Heart left ventricle (tissue), 16 donors: Measurements from ENCODE around the gene ASTN2. TPM values are rescaled to one million over a fixed set of nuclear protein-coding genes. Genes with fewer than 3 reads are reported as not detected.
A peak's percentile ranks its signal among the peaks of the same experiment; 100 is the strongest.

Experiments used
- ATAC-seq, 4 donors: fragments of 200-7000 bp; cut with Tn5 transposase; one replicate each; pipeline ENCODE4 v1.9.1; 2020 to 2022; ENCODE audit warnings: moderate library complexity in 4 of 4, mild to moderate bottlenecking in 3 of 4, moderate number of reproducible peaks in 1 of 4
- DNase-seq, 5 donors: peaks; one replicate each; pipeline ENCODE4 v3.0.0-alpha.2; 2020
- H3K27ac ChIP-seq, 12 donors: fragments of 200-600 bp; sonication (generic) in 4 of 12; one replicate each; pipeline versions ENCODE4 v1.5.0 to v1.8.0; 2016 to 2022; ENCODE audit warnings: mild to moderate bottlenecking in 2 of 12
- H3K27me3 ChIP-seq, 9 donors: fragments of 200-600 bp; sonication (generic) in 2 of 9; one replicate each; pipeline versions ENCODE4 v1.5.1 to v1.8.0; 2016 to 2022; ENCODE audit warnings: mild to moderate bottlenecking in 3 of 9
- H3K36me3 ChIP-seq, 9 donors: fragments of 200-600 bp; sonication (generic) in 2 of 9; one replicate each; pipeline versions ENCODE4 v1.5.0 to v1.8.0; 2018 to 2022; ENCODE audit warnings: mild to moderate bottlenecking in 2 of 9
- H3K4me1 ChIP-seq, 12 donors: fragments of 200-600 bp; sonication (generic) in 4 of 12; one replicate each; pipeline versions ENCODE4 v1.5.0 to v1.8.0; 2016 to 2022; ENCODE audit warnings: mild to moderate bottlenecking in 3 of 12
- H3K4me3 ChIP-seq, 12 donors: fragments of 200-600 bp; sonication (generic) in 4 of 12; one replicate each; pipeline versions ENCODE4 v1.5.0 to v1.8.0; 2017 to 2022; ENCODE audit warnings: mild to moderate bottlenecking in 9 of 12, moderate library complexity in 4 of 12
- H3K9me3 ChIP-seq, 12 donors: fragments of 200-600 bp; sonication (generic) in 4 of 12; one replicate each; pipeline versions ENCODE4 v1.5.0 to v1.8.0; 2016 to 2022; ENCODE audit warnings: mild to moderate bottlenecking in 1 of 12
- CTCF ChIP-seq, 12 donors: fragments of 200-600 bp; sonication (generic) in 4 of 12; IDR thresholded peaks; one replicate each; pipeline versions ENCODE4 v1.5.0 to v1.8.0; 2018 to 2022; ENCODE audit warnings: antibody characterized with exemption in 12 of 12, mild to moderate bottlenecking in 5 of 12
- POLR2A ChIP-seq, 2 donors: fragments of 450-650 bp; IDR thresholded peaks; one replicate each; pipeline ENCODE4 v1.6.1; 2017; ENCODE audit warnings: antibody characterized with exemption in 2 of 2, mild to moderate bottlenecking in 2 of 2, moderate library complexity in 2 of 2
- WGBS, 4 donors: extraction: QIAGEN DNeasy Blood & Tissue Kit in 2 of 4; methylation state at CpG; one replicate each; pipeline versions ENCODE4 v1.1.5 to v1.1.7; 2013 to 2018; 5-methylcytosine and 5-hydroxymethylcytosine counted together
- intact Hi-C, 10 donors: fragments of 100-400 bp; cut with DNase I; formaldehyde crosslinking; loops; one replicate each; pipeline versions ENCODE4 v1.11.1 to v1.14.2; 2022
- polyA plus RNA-seq, 2 donors: library from polyadenylated mRNA; stranded (reverse); fragments of 200-250 nt; gene quantifications; one replicate each; pipeline ENCODE4 v1.2.3, GENCODE V29; 2013
- total RNA-seq, 9 donors: library from RNA; depleted of rRNA in 2 of 9; stranded (reverse); fragments of >200 nt in 2 of 9; fragmentation: NEBNext Ultra II Directional in 3 of 9; extraction: Animal tissue kit (Norgen Biotek cat#: 25700) in 3 of 9; gene quantifications; one replicate each; pipeline versions ENCODE4 v1.1.0 to v1.2.4, GENCODE V29; 2016 to 2023
- donor health status: ischemic (EF 13 %, LVEDD 7.1; RV severe dilation, severe dysfunction).
- donor health status: healthy with polysubstance abuse.
- donor health status: DM: no; HTN: yes; CAD: no.
- donor health status: DM: no; HTN: no; CAD: no.
- donor health status: ischemic (EF 25% LVEDD 6.9; RV normal size, moderate dysfunction).
- donor health status: ischemic (EF 25% LVEDD 5.7; RV mildly dilated, moderate dysfunction).
- donor health status: healthy.
- donor health status: DM: yes; HTN: yes; CAD: no.
- donor health status: ischemic (EF 35%, LVEDD 5.7; RV mildly dilated, moderate dysfunction).
- donor health status: nonischemic (EF 11% LVEDD 7.7; RV severe dilation, severe dysfunction).
- donor health status: DM: yes; HTN: yes; CAD: no.
- donor health status: PGD.
- donor health status: ischemic (EF 29% LVEDD 5.4; RV normal size, mild dysfunction).
- donor health status: nonischemic (EF 23%, LVEDD 6.1; RV moderate dilation, normal function).

Gene ASTN2
- total and polyA plus RNA-seq, 11 donors, result 2.5 to 6.0 (median 3.5) TPM

DNA sequence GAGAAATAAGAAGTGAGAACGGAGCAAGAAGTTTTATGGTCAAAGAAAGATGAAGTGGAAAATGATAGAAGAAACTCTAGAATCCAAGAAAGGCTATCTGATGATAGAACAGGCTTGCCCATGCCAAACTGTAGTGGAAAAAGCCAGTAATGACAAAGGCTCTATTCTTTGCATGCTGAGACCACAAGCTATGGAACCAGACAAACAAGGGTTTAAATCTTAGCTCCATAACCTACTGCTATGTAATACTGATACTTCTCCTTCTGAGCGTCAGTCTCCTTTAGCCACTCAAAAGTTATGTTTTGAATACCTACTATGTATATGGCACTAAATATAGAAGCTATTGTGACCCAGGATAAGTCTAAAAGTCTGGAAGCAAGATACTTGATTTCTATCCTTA, 778.9 kb downstream of the ASTN2 start:
- Histone ChIP-seq H3K36me3 (no peaks in the 10 kb centered on the region), H3K4me1 (peaks cover 0 to 19% (median 0%) of the 10 kb centered on the region in 12 donors), H3K27ac (no peak overlapping the region), H3K27me3 (no peaks in the 10 kb centered on the region), H3K9me3 (peaks cover 0 to 6% (median 0%) of the 10 kb centered on the region in 12 donors), H3K4me3 (no peak overlapping the region)
- ATAC-seq, result no peak
- TF ChIP-seq CTCF (IDR thresholded peaks at IDR 0.05) (no peak), POLR2A (IDR thresholded peaks at IDR 0.05) (no peak)
- 81 to 89% (median 84%) methylated on average over 2 of the region's 2 CpGs for WGBS, 4 donors
- no peak for DNase-seq
- intact Hi-C loops, result no loop called here

- Histone ChIP-seq H3K9me3 (peaks cover 0 to 6% (median 0%) of the 10 kb centered on the region in 12 donors), H3K27me3 (no peaks in the 10 kb centered on the region), H3K27ac (peak overlapping the region in 7 of 12 donors; percentile 14 to 71 (median 58)), H3K4me3 (no peak overlapping the region), H3K4me1 (peaks cover 0 to 14% (median 0%) of the 10 kb centered on the region in 12 donors), H3K36me3 (no peaks in the 10 kb centered on the region)
- 73 to 82% (median 79%) methylated on average over 6 of the region's 6 CpGs for WGBS, 4 donors
- TF ChIP-seq POLR2A (IDR thresholded peaks at IDR 0.05), result no peak
- TF ChIP-seq CTCF (IDR thresholded peaks at IDR 0.05), result no peak
- intact Hi-C loops, result no loop called here
- DNase-seq (peak in 1 of 5 donors; percentile 16), ATAC-seq (peak; percentile 63 to 90 (median 83))
Observed at GRCh38 chr9:116632990-116633838, 781.6 kb downstream of the ASTN2 start.

- no peak overlapping the region for H3K4me3 ChIP-seq
- no peak overlapping the region for H3K27ac ChIP-seq
- DNase-seq (no peak), ATAC-seq (no peak)
- WGBS, 4 donors, result 77 to 82% (median 80%) methylated on average over 3 of the region's 3 CpGs
- no peaks in the 10 kb centered on the region for H3K36me3 ChIP-seq
- no peaks in the 10 kb centered on the region for H3K9me3 ChIP-seq
- no peaks in the 10 kb centered on the region for H3K27me3 ChIP-seq
- TF ChIP-seq POLR2A (IDR thresholded peaks at IDR 0.05) (no peak), CTCF (IDR thresholded peaks at IDR 0.05) (no peak)
- intact Hi-C loops, result no loop called here
- H3K4me1 ChIP-seq, result peaks cover 0 to 14% (median 0%) of the 10 kb centered on the region in 12 donors
Observed at GRCh38 chr9:116629634-116630033, 785.2 kb downstream of the ASTN2 start.

- no peaks in the 10 kb centered on the region for H3K9me3 ChIP-seq
- no peaks in the 10 kb centered on the region for H3K27me3 ChIP-seq
- ATAC-seq (no peak), DNase-seq (no peak)
- WGBS, 4 donors, result 49 to 54% (median 53%) methylated on average over 4 of the region's 4 CpGs
- TF ChIP-seq CTCF (IDR thresholded peaks at IDR 0.05) (no peak), POLR2A (IDR thresholded peaks at IDR 0.05) (no peak)
- intact Hi-C loops, result no loop called here
- no peaks in the 10 kb centered on the region for H3K36me3 ChIP-seq
- H3K27ac ChIP-seq, result no peak overlapping the region
- H3K4me3 ChIP-seq, result no peak overlapping the region
- H3K4me1 ChIP-seq, result peaks cover 0 to 17% (median 0%) of the 10 kb centered on the region in 12 donors
Observed at GRCh38 chr9:116628716-116629115, 786.1 kb downstream of the ASTN2 start.
